Liver (tissue), 9 donors: ENCODE results near the gene ACKR4. TPM values are rescaled to one million over a fixed set of nuclear protein-coding genes. Genes with fewer than 3 reads are reported as not detected.

ENCODE experiments used
- DNase-seq: peaks from one replicate; pipeline ENCODE4 v3.0.0-alpha.2; 2017; ENCODE audit warnings: low spot score
- H3K27ac ChIP-seq, 2 donors: one replicate each; pipeline ENCODE4 v1.7.0; 2013; ENCODE audit warnings: inconsistent platforms in 2 of 2, low read length in 2 of 2, control low read depth in 1 of 2, low read depth in 1 of 2, mild to moderate bottlenecking in 1 of 2
- H3K27me3 ChIP-seq, 4 donors: one replicate each; pipeline versions ENCODE4 v1.6.1 to v1.7.0; 2013; ENCODE audit warnings: low read length in 3 of 4, inconsistent platforms in 1 of 4, mild to moderate bottlenecking in 1 of 4, moderate library complexity in 1 of 4; ENCODE audit not compliant: control insufficient read depth in 4 of 4, insufficient read depth in 4 of 4
- H3K36me3 ChIP-seq, 4 donors: one replicate each; pipeline versions ENCODE4 v1.6.1 to v1.7.0; 2013; ENCODE audit warnings: low read length in 3 of 4, mild to moderate bottlenecking in 3 of 4, low read depth in 1 of 4, moderate library complexity in 1 of 4; ENCODE audit not compliant: control insufficient read depth in 4 of 4, insufficient read depth in 3 of 4
- H3K4me1 ChIP-seq, 4 donors: one replicate each; pipeline versions ENCODE4 v1.6.1 to v1.7.0; 2013; ENCODE audit warnings: low read length in 3 of 4, mild to moderate bottlenecking in 3 of 4, moderate library complexity in 1 of 4; ENCODE audit not compliant: control insufficient read depth in 4 of 4, insufficient read depth in 4 of 4
- H3K4me3 ChIP-seq, 3 donors: one replicate each; pipeline versions ENCODE4 v1.6.1 to v1.7.0; 2013; ENCODE audit warnings: low read length in 3 of 3, control low read depth in 1 of 3, low read depth in 1 of 3, mild to moderate bottlenecking in 1 of 3
- H3K9ac ChIP-seq, 2 donors: one replicate each; pipeline ENCODE4 v1.7.0; 2013; ENCODE audit warnings: low read length in 2 of 2, mild to moderate bottlenecking in 2 of 2, moderate library complexity in 2 of 2, control low read depth in 1 of 2, low read depth in 1 of 2
- H3K9me3 ChIP-seq, 4 donors: one replicate each; pipeline versions ENCODE4 v1.6.1 to v1.7.0; 2013; ENCODE audit warnings: low read length in 3 of 4; ENCODE audit not compliant: control insufficient read depth in 4 of 4
- CTCF ChIP-seq: fragments of 150-350 bp; IDR thresholded peaks from 2 replicates; pipeline ENCODE4 v1.5.1; 2017; ENCODE audit warnings: improper control_type of control experiment, low read depth, low read length; ENCODE audit not compliant: missing input control
- EGR1 ChIP-seq, 2 donors: IDR thresholded peaks; 2 replicates each; pipeline ENCODE4 v1.6.1; 2016 to 2018; ENCODE audit warnings: antibody characterized with exemption in 2 of 2, low read depth in 2 of 2
- FOXA2 ChIP-seq: IDR thresholded peaks from 2 replicates; pipeline ENCODE4 v1.6.1; 2016; ENCODE audit warnings: antibody characterized with exemption
- GABPA ChIP-seq, 2 donors: IDR thresholded peaks in 1 of 2; conservative IDR thresholded peaks in 1 of 2; 2 replicates each; pipeline ENCODE4 v1.6.1; 2016; ENCODE audit warnings: antibody characterized with exemption in 2 of 2, mild to moderate bottlenecking in 1 of 2, moderate library complexity in 1 of 2
- HNF4A ChIP-seq, 2 donors: conservative IDR thresholded peaks; 2 replicates each; pipeline ENCODE4 v1.6.1; 2016; ENCODE audit warnings: antibody characterized with exemption in 2 of 2, mild to moderate bottlenecking in 2 of 2
- HNF4G ChIP-seq: IDR thresholded peaks from 2 replicates; pipeline ENCODE4 v1.6.1; 2016; ENCODE audit warnings: antibody characterized with exemption
- MAX ChIP-seq: IDR thresholded peaks from 2 replicates; pipeline ENCODE4 v1.6.1; 2016; ENCODE audit warnings: antibody characterized with exemption
- NR2F2 ChIP-seq: IDR thresholded peaks from 2 replicates; pipeline ENCODE4 v1.6.1; 2016; ENCODE audit warnings: antibody characterized with exemption
- RAD21 ChIP-seq, 2 donors: IDR thresholded peaks; 2 replicates each; pipeline ENCODE4 v1.6.1; 2016; ENCODE audit warnings: antibody characterized with exemption in 2 of 2, mild to moderate bottlenecking in 2 of 2
- REST ChIP-seq: IDR thresholded peaks from 2 replicates; pipeline ENCODE4 v1.6.1; 2016; ENCODE audit warnings: antibody characterized with exemption, mild to moderate bottlenecking
- RXRA ChIP-seq, 2 donors: IDR thresholded peaks; 2 replicates each; pipeline ENCODE4 v1.6.1; 2017 to 2018; ENCODE audit warnings: antibody characterized with exemption in 2 of 2, mild to moderate bottlenecking in 1 of 2
- SP1 ChIP-seq: IDR thresholded peaks from 2 replicates; pipeline ENCODE4 v1.6.1; 2018; ENCODE audit warnings: antibody characterized with exemption, mild to moderate bottlenecking
- TAF1 ChIP-seq: conservative IDR thresholded peaks from 2 replicates; pipeline ENCODE4 v1.6.1; 2016; ENCODE audit warnings: antibody characterized with exemption, mild to moderate bottlenecking
- YY1 ChIP-seq: IDR thresholded peaks from 2 replicates; pipeline ENCODE4 v1.6.1; 2016; ENCODE audit warnings: antibody characterized with exemption, mild to moderate bottlenecking
- ZBTB33 ChIP-seq: IDR thresholded peaks from 2 replicates; pipeline ENCODE4 v1.6.1; 2016; ENCODE audit warnings: antibody characterized with exemption
- WGBS: extraction: QIAGEN DNeasy Blood & Tissue Kit; methylation state at CpG from one replicate; pipeline ENCODE4 v1.1.7; 2013; 5-methylcytosine and 5-hydroxymethylcytosine counted together
- polyA plus RNA-seq, 2 donors: library from polyadenylated mRNA; stranded (reverse) in 1 of 2; unstranded in 1 of 2; fragments of 200-250 nt in 1 of 2; fragments of >200 nt in 1 of 2; fragmentation: Nextera tagmentation in 1 of 2; extraction: Ambion mirVana in 1 of 2; gene quantifications; one replicate each; pipeline versions ENCODE4 v1.2.1 to v1.2.3, GENCODE V29; 2013 to 2015
- total RNA-seq, 2 donors: library from RNA; depleted of rRNA; stranded (reverse); fragments of >200 nt; gene quantifications; one replicate each; pipeline ENCODE4 v1.2.3, GENCODE V29; 2014
- TF ChIP-seq, protein P1 (sequence below): IDR thresholded peaks from 2 replicates; pipeline ENCODE4 v1.6.1; 2016; ENCODE audit warnings: antibody characterized with exemption
- donor health status: healthy.
- donor health status: healthy.
- donor health status: healthy.
- donor health status: healthy.
- donor health status: healthy.

Gene ACKR4
- total and polyA plus RNA-seq, 4 donors: 0.21 to 0.71 (median 0.31) TPM

DNA sequence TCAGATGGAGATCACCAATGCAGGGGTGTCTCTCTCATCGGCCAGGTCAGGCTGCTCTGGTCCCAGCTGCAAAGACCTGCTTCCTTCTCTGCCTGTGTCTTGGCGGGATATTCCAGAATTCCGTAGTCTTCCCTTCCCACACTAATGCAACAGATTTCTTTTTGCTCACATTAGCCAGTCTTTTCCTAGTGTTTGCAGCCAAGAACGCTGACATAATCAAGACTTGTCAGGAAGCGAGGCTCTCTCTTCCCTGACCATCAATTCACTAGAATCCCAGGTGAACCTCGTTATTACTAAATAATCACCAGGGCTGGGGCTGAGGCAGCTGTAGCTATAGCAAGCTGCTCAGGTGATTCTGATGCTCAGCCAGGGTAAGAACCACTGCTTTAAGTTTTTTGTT, 43.2 kb upstream of the ACKR4 start (continued):
- no peak for TF ChIP-seq CTCF

DNA sequence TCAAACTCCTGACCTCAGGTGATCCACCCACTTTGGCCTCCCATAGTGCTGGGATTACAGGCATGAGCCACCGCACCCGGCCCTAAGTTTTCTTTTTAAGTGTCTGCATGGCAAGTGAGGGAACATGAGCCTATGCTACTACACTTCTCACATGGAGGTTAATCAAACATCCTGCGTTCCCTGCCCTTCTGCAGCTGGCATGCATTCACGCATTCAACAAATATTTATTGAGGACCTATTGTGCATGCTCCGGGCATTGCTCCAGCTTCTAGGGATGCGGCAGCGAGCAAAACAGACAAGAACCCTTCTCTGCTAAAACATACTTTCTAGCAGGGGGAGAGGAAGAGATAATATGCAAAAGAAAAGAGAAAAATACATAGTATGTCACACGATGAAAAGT, 42.6 kb upstream of the ACKR4 start:
- no peak for DNase-seq
- no peak overlapping the region for H3K27ac ChIP-seq
- peaks cover 4 to 20% (median 17%) of the 10 kb centered on the region in 4 donors for H3K36me3 ChIP-seq
- no peak overlapping the region for H3K4me3 ChIP-seq
- peak in 1 of 2 donors; percentile 24 for TF ChIP-seq RXRA (IDR thresholded peaks at IDR 0.05)
- TF ChIP-seq, protein P1, sequence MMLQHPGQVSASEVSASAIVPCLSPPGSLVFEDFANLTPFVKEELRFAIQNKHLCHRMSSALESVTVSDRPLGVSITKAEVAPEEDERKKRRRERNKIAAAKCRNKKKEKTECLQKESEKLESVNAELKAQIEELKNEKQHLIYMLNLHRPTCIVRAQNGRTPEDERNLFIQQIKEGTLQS: no peak
- TF ChIP-seq CTCF: no peak
- TF ChIP-seq MAX: no peak
- 41% methylated on average over 8 of the region's 8 CpGs for WGBS
- H3K9me3 ChIP-seq: no peaks in the 10 kb centered on the region
- peaks cover 0 to 7% (median 2%) of the 10 kb centered on the region in 4 donors for H3K4me1 ChIP-seq
- H3K9ac ChIP-seq: no peak overlapping the region
- H3K27me3 ChIP-seq: no peaks in the 10 kb centered on the region

- Histone ChIP-seq H3K9ac (no peak overlapping the region), H3K36me3 (peaks cover 4 to 29% (median 23%) of the 10 kb centered on the region in 4 donors), H3K9me3 (no peaks in the 10 kb centered on the region), H3K27me3 (no peaks in the 10 kb centered on the region), H3K27ac (no peak overlapping the region), H3K4me1 (peaks cover 0 to 7% (median 0%) of the 10 kb centered on the region in 4 donors), H3K4me3 (no peak overlapping the region)
- no peak for TF ChIP-seq TAF1
- TF ChIP-seq NR2F2: no peak
- TF ChIP-seq GABPA (IDR thresholded peaks at IDR 0.05 in 1 of 2, conservative IDR thresholded peaks at IDR 0.05 in 1 of 2): no peak
- no peak for TF ChIP-seq SP1
- no peak for TF ChIP-seq RXRA (IDR thresholded peaks at IDR 0.05)
- TF ChIP-seq REST: no peak
- no peak for TF ChIP-seq EGR1 (IDR thresholded peaks at IDR 0.05; ENCODE audit: low read depth in 2 of 2)
- TF ChIP-seq, protein P1: no peak
- TF ChIP-seq FOXA2: no peak
- TF ChIP-seq CTCF: no peak
- TF ChIP-seq HNF4A (conservative IDR thresholded peaks at IDR 0.05): no peak
- no peak for TF ChIP-seq HNF4G
- TF ChIP-seq RAD21 (IDR thresholded peaks at IDR 0.05): no peak
- TF ChIP-seq YY1: no peak
- TF ChIP-seq ZBTB33: no peak
- DNase-seq: no peak
- WGBS: 93% methylated on average over 5 of the region's 5 CpGs
Measured at GRCh38 chr3:132555306-132556035, 41.6 kb upstream of the ACKR4 start.
